AG04449 (cell line): Measurements from ENCODE around the gene ADPRS.

Source experiments
- CTCF ChIA-PET: fragments of 350-600 bp; formaldehyde crosslinking; extraction: SDS; loops from one replicate; lab custom pipeline; 2021; ENCODE audit warnings: antibody characterized with exemption; lab: Yijun Ruan, JAX
- POLR2A ChIA-PET: fragments of 400-600, 350-600 bp; formaldehyde crosslinking; extraction: SDS; loops from one replicate; lab custom pipeline; 2020; ENCODE audit warnings: antibody characterized with exemption, inconsistent platforms; lab: Yijun Ruan, JAX
- DNase-seq: peaks from one replicate; pipeline ENCODE4 v3.0.0-alpha.2; 2010; ENCODE audit warnings: low read depth, low spot score
- H3K4me3 ChIP-seq: 2 replicates; pipeline ENCODE4 v1.5.1; 2011; ENCODE audit warnings: low read depth, mild to moderate bottlenecking, control low read depth, low read length
- TF ChIP-seq, protein P1 (sequence below): IDR thresholded peaks from one replicate; pipeline ENCODE4 v1.5.1; 2011; ENCODE audit warnings: mild to moderate bottlenecking, moderate library complexity, low read length, control low read depth, inconsistent platforms; ENCODE audit not compliant: insufficient read depth; ENCODE audit errors: missing control alignments

Gene ADPRS

DNA sequence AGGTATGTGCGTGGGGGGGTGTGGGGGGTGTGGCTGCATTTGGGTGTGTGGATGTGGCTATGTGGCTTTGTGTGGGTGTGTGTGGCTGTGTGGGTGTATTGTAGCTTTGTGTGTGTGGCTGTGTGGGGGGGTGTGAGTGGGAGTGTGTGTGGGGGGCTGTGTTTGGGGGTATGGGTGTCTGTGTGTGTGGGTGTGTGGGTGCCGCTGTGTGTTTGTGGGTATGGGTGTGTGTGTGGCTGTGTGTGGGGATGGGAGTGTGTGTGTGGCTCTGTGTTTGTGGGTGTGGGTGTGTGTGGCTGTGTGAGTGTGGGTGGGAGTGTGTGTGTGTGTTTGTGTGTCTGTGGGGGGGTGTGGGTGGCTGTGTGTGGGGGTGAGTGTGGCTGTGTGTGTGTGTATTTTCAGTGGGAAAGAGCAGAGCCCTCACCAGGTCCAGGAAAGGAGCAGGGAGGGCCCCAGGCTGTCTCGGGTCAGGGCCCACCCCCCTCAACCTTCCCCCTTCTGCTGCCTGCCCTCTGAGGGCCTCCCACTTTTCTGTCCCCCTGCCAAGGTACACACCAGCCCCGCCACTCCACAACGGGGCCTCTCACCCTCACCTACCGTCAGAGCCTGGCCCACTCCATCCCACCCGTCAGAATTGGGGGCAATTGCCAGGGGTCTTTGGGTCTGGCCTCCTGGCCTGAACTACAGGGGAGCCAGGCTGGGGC is 38.3 kb downstream of the ADPRS start:
- no peak overlapping the region for H3K4me3 ChIP-seq
- DNase-seq = no peak
- TF ChIP-seq, protein P1, sequence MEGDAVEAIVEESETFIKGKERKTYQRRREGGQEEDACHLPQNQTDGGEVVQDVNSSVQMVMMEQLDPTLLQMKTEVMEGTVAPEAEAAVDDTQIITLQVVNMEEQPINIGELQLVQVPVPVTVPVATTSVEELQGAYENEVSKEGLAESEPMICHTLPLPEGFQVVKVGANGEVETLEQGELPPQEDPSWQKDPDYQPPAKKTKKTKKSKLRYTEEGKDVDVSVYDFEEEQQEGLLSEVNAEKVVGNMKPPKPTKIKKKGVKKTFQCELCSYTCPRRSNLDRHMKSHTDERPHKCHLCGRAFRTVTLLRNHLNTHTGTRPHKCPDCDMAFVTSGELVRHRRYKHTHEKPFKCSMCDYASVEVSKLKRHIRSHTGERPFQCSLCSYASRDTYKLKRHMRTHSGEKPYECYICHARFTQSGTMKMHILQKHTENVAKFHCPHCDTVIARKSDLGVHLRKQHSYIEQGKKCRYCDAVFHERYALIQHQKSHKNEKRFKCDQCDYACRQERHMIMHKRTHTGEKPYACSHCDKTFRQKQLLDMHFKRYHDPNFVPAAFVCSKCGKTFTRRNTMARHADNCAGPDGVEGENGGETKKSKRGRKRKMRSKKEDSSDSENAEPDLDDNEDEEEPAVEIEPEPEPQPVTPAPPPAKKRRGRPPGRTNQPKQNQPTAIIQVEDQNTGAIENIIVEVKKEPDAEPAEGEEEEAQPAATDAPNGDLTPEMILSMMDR = no peak
- POLR2A ChIA-PET = no interaction called here
- CTCF ChIA-PET = interaction anchor here (1.6 to 10.3 kb wide), 2 partner anchors 10 to 27 kb away, joined by 14 to 158 read pairs; no protein-coding TSS in a partner anchor

DNA sequence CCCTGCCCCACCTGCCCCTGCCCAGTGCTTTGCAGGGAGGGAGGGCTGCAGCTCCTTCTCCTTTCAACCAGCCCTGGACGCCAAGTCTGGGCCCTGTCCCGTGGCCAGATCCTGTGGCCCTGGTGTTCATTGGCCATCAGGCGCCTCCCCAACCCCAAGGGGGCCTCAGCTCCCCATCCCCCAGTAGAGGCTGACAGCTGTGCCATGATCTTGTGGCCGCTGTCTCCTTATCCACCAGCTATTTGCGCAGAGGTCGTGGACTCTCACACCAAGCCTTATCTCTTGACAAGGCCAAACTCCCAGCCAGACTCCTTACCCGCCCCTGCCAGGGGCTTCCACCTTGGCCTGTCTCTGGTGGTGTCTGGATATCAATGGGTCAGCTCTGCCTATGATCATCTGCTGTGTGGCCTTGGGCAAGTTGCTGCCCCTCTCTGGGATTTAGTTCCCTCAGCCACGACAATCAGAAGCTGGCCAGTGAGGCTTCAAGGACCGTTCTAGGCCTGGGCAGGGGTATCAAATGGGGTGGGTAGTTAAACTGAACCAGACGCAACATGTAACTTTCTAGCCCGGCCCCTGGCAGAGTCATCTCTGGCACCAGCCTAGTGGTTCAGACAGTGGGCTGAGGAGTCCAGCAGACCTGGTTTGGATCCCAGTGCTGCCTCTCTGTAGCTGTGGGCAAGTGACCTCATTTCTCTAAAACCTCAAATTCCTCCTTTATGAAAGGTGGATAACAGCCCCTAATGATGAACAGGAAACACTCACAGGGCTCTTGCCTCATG is 39.6 kb downstream of the ADPRS start:
- TF ChIP-seq, protein P1 = no peak
- no peak overlapping the region for H3K4me3 ChIP-seq
- ChIA-PET CTCF (interaction anchor here (0.9 to 10.3 kb wide), 4 partner anchors 11 to 60 kb away, joined by 4 to 158 read pairs (median 10); no protein-coding TSS in a partner anchor), POLR2A (interaction anchor here (0.8 to 0.9 kb wide), 2 partner anchors 9 to 14 kb away, joined by 3 read pairs; no protein-coding TSS in a partner anchor)
- DNase-seq = no peak

DNA sequence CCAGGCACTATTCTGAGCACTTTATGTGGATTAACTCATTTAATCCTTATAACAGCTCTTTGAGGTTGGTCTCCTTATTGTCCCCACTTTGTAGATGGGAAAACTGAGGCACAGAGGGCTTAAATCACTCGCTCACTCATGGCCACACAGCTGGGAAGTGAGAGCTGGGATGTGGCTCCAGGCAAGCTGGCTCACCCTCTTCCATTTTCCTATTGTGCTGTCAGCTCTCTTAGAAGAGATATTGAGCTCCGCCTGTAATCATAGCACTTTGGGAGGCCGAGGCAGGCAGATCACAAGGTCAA is 40.2 kb downstream of the ADPRS start:
- TF ChIP-seq, protein P1 = no peak
- POLR2A ChIA-PET = interaction anchor here (0.8 to 0.9 kb wide), 2 partner anchors 10 to 13 kb away, joined by 3 read pairs; no protein-coding TSS in a partner anchor
- CTCF ChIA-PET = interaction anchor here (0.9 to 10.3 kb wide), 2 partner anchors 12 to 59 kb away, joined by 3 to 158 read pairs; no protein-coding TSS in a partner anchor
- H3K4me3 ChIP-seq = no peak overlapping the region
- no peak for DNase-seq

DNA sequence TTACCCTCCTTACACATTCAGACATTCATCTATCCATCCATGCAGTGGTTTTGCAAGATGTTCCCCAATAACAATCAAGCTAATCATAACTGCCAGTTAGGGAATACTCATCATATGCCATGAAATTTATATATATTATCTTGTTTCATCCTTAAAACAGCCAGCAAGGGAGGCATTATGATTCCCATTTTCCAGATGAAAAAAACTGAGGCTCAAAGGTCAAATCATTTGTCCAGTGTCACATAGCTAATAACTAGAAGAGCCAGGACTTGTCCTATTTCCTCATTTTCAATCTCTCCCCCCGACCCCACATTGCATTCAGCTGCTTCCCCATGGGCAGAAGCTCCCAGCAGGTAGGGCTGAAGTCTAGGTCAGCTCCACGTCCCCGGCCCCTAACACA is 43.3 kb downstream of the ADPRS start:
- CTCF ChIA-PET = interaction anchor here (0.8 to 10.3 kb wide), 6 partner anchors 14 to 168 kb away, joined by 3 to 453 read pairs (median 8); partner anchors contain the start of gene TRAPPC3
- POLR2A ChIA-PET = no interaction called here
- H3K4me3 ChIP-seq = no peak overlapping the region
- TF ChIP-seq, protein P1 = no peak
- DNase-seq = no peak

DNA sequence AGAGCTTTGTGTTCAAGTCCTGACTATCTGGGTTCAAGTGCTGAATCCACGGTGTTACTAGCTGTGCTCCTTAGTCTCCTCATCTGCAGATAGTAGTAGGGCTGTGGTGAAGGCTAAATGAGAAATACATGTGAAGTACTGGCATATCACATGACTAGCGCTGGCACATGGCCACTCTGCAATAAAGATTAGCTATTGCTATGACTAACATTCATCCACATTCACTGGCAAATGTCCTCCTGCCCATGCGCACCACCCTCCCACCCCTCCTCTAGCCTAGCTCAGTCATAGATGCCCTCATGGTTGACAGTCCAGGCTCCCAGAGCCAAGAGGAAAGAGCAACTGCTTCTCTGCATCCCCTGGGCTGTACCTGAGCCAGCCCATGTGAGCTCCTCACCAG is 44.8 kb downstream of the ADPRS start:
- H3K4me3 ChIP-seq = no peak overlapping the region
- ChIA-PET CTCF (interaction anchor here (0.7 to 10.3 kb wide), 15 partner anchors 9 to 286 kb away, joined by 3 to 453 read pairs (median 15); partner anchors contain the start of genes ADPRS, THRAP3 and TRAPPC3), POLR2A (interaction anchor here (0.6 to 2.3 kb wide), 9 partner anchors 14 to 166 kb away, joined by 3 to 15 read pairs (median 3); partner anchors contain the start of genes MAP7D1 and TRAPPC3)
- TF ChIP-seq, protein P1 = no peak
- peak; percentile 89 for DNase-seq
